Measurements from ENCODE around the gene LAMB4.

DNA sequence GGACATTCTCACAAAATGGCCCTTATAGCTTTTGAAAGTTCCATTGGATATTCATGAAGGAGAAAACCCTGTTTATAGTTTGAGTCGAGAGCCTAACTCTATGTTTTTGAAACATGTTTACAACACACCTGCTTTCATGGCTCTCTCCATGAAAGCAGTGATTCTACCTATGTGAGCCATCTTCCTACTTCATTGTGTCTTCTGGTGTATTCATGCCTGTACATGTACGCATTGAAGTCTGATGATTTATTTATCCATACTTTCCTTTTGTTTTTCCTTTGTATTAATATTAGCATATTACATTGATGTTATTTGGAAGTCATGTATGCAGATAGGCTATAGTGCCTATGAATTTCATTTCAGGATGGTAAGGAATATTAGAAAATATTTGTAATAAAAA lies 58.0 kb downstream of the LAMB4 start:
- TF ChIP-seq, protein P1, sequence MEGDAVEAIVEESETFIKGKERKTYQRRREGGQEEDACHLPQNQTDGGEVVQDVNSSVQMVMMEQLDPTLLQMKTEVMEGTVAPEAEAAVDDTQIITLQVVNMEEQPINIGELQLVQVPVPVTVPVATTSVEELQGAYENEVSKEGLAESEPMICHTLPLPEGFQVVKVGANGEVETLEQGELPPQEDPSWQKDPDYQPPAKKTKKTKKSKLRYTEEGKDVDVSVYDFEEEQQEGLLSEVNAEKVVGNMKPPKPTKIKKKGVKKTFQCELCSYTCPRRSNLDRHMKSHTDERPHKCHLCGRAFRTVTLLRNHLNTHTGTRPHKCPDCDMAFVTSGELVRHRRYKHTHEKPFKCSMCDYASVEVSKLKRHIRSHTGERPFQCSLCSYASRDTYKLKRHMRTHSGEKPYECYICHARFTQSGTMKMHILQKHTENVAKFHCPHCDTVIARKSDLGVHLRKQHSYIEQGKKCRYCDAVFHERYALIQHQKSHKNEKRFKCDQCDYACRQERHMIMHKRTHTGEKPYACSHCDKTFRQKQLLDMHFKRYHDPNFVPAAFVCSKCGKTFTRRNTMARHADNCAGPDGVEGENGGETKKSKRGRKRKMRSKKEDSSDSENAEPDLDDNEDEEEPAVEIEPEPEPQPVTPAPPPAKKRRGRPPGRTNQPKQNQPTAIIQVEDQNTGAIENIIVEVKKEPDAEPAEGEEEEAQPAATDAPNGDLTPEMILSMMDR (conservative IDR thresholded peaks at IDR 0.05; ENCODE audit: low read depth in 2 of 2): no peak
- TF ChIP-seq EZH2phosphoT487 (IDR thresholded peaks at IDR 0.05; ENCODE audit: unreplicated experiment) (no peak), EZH2 (IDR thresholded peaks at IDR 0.05; ENCODE audit: low read depth, unreplicated experiment) (no peak), POLR2AphosphoS5 (IDR thresholded peaks at IDR 0.05; ENCODE audit: low read depth) (no peak), NANOG (IDR thresholded peaks at IDR 0.05; ENCODE audit: borderline replicate concordance) (no peak), JUNB (IDR thresholded peaks at IDR 0.05; ENCODE audit: unreplicated experiment) (no peak), CREB1 (CRISPR knock-in tag; IDR thresholded peaks at IDR 0.05; ENCODE audit: low read depth) (no peak), ZNF331 (CRISPR knock-in tag; IDR thresholded peaks at IDR 0.05; ENCODE audit: low read depth) (no peak)
- TF ChIP-seq, protein P2, sequence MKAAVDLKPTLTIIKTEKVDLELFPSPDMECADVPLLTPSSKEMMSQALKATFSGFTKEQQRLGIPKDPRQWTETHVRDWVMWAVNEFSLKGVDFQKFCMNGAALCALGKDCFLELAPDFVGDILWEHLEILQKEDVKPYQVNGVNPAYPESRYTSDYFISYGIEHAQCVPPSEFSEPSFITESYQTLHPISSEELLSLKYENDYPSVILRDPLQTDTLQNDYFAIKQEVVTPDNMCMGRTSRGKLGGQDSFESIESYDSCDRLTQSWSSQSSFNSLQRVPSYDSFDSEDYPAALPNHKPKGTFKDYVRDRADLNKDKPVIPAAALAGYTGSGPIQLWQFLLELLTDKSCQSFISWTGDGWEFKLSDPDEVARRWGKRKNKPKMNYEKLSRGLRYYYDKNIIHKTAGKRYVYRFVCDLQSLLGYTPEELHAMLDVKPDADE (IDR thresholded peaks at IDR 0.05): no peak
- TF ChIP-seq, protein P3, sequence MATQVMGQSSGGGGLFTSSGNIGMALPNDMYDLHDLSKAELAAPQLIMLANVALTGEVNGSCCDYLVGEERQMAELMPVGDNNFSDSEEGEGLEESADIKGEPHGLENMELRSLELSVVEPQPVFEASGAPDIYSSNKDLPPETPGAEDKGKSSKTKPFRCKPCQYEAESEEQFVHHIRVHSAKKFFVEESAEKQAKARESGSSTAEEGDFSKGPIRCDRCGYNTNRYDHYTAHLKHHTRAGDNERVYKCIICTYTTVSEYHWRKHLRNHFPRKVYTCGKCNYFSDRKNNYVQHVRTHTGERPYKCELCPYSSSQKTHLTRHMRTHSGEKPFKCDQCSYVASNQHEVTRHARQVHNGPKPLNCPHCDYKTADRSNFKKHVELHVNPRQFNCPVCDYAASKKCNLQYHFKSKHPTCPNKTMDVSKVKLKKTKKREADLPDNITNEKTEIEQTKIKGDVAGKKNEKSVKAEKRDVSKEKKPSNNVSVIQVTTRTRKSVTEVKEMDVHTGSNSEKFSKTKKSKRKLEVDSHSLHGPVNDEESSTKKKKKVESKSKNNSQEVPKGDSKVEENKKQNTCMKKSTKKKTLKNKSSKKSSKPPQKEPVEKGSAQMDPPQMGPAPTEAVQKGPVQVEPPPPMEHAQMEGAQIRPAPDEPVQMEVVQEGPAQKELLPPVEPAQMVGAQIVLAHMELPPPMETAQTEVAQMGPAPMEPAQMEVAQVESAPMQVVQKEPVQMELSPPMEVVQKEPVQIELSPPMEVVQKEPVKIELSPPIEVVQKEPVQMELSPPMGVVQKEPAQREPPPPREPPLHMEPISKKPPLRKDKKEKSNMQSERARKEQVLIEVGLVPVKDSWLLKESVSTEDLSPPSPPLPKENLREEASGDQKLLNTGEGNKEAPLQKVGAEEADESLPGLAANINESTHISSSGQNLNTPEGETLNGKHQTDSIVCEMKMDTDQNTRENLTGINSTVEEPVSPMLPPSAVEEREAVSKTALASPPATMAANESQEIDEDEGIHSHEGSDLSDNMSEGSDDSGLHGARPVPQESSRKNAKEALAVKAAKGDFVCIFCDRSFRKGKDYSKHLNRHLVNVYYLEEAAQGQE (IDR thresholded peaks at IDR 0.05; ENCODE audit: unreplicated experiment): no peak

Measured in GM23338 (cell line).